KMS-11 (cell line): Measurements from ENCODE around the gene MYO9A.

Experiments used
- H2AFZ ChIP-seq: fragments of 200-600 bp; sonication (generic); 2 replicates; pipeline ENCODE4 v1.6.1; 2016; ENCODE audit warnings: antibody characterized with exemption, mixed run types, low read depth
- H3K27ac ChIP-seq: fragments of 200-600 bp; sonication (generic); 2 replicates; pipeline ENCODE4 v1.6.1; 2016; ENCODE audit warnings: mild to moderate bottlenecking, mixed run types
- H3K27me3 ChIP-seq: fragments of 200-600 bp; sonication (generic); 2 replicates; pipeline ENCODE4 v1.6.1; 2017; ENCODE audit warnings: mild to moderate bottlenecking, low read depth, mixed run types, moderate library complexity; ENCODE audit not compliant: insufficient read depth
- H3K36me3 ChIP-seq: fragments of 200-600 bp; sonication (generic); 2 replicates; pipeline ENCODE4 v1.6.1; 2017; ENCODE audit warnings: mild to moderate bottlenecking, mixed run types; ENCODE audit not compliant: insufficient read depth
- H3K4me1 ChIP-seq: fragments of 200-600 bp; sonication (generic); 2 replicates; pipeline ENCODE4 v1.6.1; 2016; ENCODE audit warnings: mild to moderate bottlenecking, low read depth, mixed run types; ENCODE audit not compliant: poor library complexity, severe bottlenecking
- H3K4me2 ChIP-seq: fragments of 200-600 bp; sonication (generic); 2 replicates; pipeline ENCODE4 v1.7.0; 2016; ENCODE audit warnings: mild to moderate bottlenecking, mixed run types
- H3K4me3 ChIP-seq: fragments of 200-600 bp; sonication (generic); IDR thresholded peaks from 2 replicates; pipeline ENCODE4 v1.6.1; 2017; ENCODE audit warnings: low read depth, low read length, mixed read lengths; ENCODE audit not compliant: insufficient read depth
- H3K79me2 ChIP-seq: fragments of 200-600 bp; sonication (generic); 2 replicates; pipeline ENCODE4 v1.6.1; 2016; ENCODE audit warnings: low read depth, mixed run types; ENCODE audit not compliant: insufficient read depth
- H3K9ac ChIP-seq: fragments of 200-600 bp; sonication (generic); 2 replicates; pipeline ENCODE4 v1.6.1; 2016; ENCODE audit warnings: mild to moderate bottlenecking, mixed run types
- H4K20me1 ChIP-seq: fragments of 200-600 bp; sonication (generic); 2 replicates; pipeline ENCODE4 v1.6.1; 2016; ENCODE audit warnings: mild to moderate bottlenecking, mixed run types; ENCODE audit not compliant: insufficient read depth
- CTCF ChIP-seq: fragments of 200-600 bp; sonication (generic); conservative IDR thresholded peaks from 2 replicates; pipeline ENCODE4 v1.6.1; 2017; ENCODE audit warnings: low read depth, mild to moderate bottlenecking, antibody characterized with exemption, low read length, moderate library complexity, mixed read lengths

The MYO9A gene

DNA sequence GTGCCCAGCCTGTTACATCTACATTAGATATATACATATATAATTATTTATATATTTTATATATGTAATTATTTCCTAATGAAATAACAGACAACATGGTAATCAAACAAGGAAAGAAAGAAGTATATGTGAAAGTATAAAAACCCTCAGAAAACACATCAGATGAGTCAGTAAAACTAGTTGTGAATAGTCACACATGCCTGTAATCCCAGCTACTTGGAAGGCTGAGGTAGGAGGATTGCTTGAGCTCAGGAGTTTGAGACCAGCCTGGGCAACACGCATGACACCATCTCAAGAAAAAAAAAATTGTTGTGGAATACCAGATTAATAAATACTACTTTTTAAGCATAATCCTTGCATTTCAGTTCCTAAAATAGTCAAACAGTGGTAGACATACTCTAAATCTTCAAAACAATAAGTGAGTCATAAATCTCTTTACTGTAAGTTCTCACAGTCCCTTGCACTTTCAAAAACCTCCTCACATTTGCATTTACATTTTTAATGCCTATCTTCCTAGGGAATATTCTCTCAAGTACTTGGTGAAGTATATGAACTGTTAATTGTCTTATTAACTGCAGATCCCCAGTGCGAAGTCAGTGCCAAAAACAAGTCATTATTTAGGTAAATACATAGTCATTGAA is 106.5 kb downstream of the MYO9A start:
- H3K79me2 ChIP-seq, result no peaks in the 10 kb centered on the region
- no peaks in the 10 kb centered on the region for H3K4me1 ChIP-seq
- no peak overlapping the region for H3K4me2 ChIP-seq
- H3K9ac ChIP-seq, result no peak overlapping the region
- no peak overlapping the region for H2AFZ ChIP-seq
- H3K27ac ChIP-seq, result no peak overlapping the region
- no peaks in the 10 kb centered on the region for H3K36me3 ChIP-seq
- no peak for TF ChIP-seq CTCF
- H3K4me3 ChIP-seq, result no peak overlapping the region
- no peaks in the 10 kb centered on the region for H4K20me1 ChIP-seq
- H3K27me3 ChIP-seq, result no peaks in the 10 kb centered on the region

DNA sequence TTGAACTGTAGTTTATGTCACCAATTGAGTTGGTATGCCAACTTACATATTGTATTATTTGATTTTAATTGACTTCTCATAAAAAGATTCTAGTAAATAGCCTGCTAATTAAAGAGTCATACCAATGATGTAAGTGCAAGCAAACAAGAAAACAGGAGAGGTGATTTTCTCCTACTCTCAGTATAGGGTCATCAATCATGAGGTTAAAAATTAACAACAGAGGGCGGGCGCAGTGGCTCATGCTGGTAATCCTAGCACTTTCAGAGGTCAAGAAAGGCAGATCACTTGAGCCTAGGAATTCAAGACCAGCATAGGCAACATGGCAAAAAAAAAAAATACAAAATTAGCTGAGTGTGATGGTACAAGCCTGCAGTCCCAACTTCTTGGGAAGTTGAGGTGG is 108.7 kb downstream of the MYO9A start:
- Histone ChIP-seq H3K4me1 (no peaks in the 10 kb centered on the region), H3K9ac (no peak overlapping the region), H3K27me3 (no peaks in the 10 kb centered on the region), H3K27ac (no peak overlapping the region), H4K20me1 (no peaks in the 10 kb centered on the region), H2AFZ (no peak overlapping the region), H3K79me2 (no peaks in the 10 kb centered on the region), H3K4me3 (no peak overlapping the region), H3K4me2 (no peak overlapping the region), H3K36me3 (no peaks in the 10 kb centered on the region)
- no peak for TF ChIP-seq CTCF

- no peak overlapping the region for H3K9ac ChIP-seq
- no peaks in the 10 kb centered on the region for H3K36me3 ChIP-seq
- no peak overlapping the region for H3K4me2 ChIP-seq
- no peaks in the 10 kb centered on the region for H3K27me3 ChIP-seq
- H3K4me3 ChIP-seq, result no peak overlapping the region
- no peaks in the 10 kb centered on the region for H3K79me2 ChIP-seq
- no peak for TF ChIP-seq CTCF
- H3K4me1 ChIP-seq, result no peaks in the 10 kb centered on the region
- H4K20me1 ChIP-seq, result no peaks in the 10 kb centered on the region
- no peak overlapping the region for H3K27ac ChIP-seq
- no peak overlapping the region for H2AFZ ChIP-seq
Observed at GRCh38 chr15:72006382-72006781, 111.6 kb downstream of the MYO9A start.

DNA sequence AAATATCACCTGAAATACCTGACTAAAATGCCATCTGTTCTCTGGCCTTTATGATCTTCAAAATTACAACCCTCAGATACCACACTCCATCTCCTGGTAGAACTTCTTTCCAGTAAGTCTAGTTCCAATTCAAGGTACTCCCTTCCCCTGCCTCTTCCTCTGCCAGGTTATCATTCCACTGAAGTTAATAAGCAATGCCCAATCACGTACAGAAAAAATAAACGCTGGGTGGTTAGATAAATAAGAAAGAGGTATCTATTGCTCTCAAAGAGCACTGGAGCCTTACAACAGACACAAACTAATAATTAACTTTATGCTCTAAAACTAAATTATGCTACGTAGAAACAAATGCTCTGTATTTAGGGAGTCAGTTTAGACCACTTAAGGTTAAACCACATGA is 112.5 kb downstream of the MYO9A start:
- Histone ChIP-seq H3K9ac (no peak overlapping the region), H3K79me2 (no peaks in the 10 kb centered on the region), H3K27ac (no peak overlapping the region), H3K4me3 (no peak overlapping the region), H3K4me1 (no peaks in the 10 kb centered on the region), H3K36me3 (no peaks in the 10 kb centered on the region), H3K27me3 (no peaks in the 10 kb centered on the region), H3K4me2 (no peak overlapping the region), H4K20me1 (no peaks in the 10 kb centered on the region), H2AFZ (no peak overlapping the region)
- no peak for TF ChIP-seq CTCF
